OCI-M2 (cell line): ENCODE measurements around the gene SLC17A2.
"Not testable (repeated sequence)": the region's sequence is repeated elsewhere in the genome, so short reads cannot be mapped to it uniquely, and the experiment has no call there.

Experiments
- DNase-seq: peaks from one replicate; lab custom pipeline; 2025; ENCODE audit not compliant: unreplicated experiment; lab: John Stamatoyannopoulos, UW

SLC17A2 gene

DNA sequence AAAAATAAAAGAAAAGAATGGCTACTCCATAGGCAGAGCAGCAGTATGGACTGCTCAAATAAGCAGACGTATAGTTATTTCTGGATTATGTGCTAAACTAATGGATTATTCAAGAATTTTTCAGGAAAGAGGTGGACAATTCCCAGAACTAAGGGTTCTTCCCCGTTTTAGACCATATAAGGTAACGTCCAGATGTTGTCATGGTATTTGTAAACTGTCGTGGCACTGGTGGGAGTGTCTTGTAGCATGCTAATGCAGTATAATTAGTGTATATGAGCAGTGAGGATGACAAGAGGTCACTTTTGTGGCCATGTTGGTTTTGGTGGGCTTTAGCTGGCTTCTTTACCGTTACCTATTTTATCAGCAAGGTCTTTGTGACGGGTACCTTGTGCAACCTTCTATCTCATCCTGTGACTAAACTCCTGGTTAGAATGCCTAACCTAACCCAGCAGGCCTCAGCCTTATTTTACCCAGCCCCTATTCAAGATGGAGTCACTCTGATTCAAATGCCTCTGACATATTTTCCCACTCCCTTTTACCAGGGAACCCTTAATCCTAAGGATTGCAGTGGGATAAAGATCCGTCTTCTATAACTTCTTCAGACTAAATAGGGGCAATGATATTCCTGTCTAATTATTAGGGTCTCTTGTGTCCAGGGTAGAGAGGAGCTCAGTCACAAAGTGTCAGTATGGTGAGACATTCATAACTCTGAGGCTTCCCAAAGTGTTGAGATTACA lies 21.0 kb upstream of the SLC17A2 start:
- DNase-seq = no peak

DNA sequence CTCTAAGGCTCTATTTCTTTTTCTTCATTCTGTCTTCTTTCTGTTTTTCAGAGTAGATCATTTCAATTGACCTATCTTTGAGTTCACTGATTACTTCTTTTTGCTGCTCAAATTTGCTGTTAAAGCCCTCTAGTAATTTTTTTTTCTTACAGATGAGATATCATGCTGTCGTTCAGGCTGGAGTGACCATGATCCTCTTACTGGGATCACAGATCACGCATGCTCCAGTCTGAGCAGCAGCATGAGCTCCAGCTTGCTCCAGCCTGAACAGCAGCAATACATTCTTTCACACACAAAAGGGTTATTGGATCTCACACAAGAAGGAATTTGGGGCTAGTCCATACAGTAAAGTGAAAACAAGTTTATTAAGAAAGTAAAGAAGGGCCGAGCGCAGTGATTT lies 19.8 kb upstream of the SLC17A2 start:
- no peak for DNase-seq

GRCh38 chr6:25949695-25950094 lies 19.2 kb upstream of the SLC17A2 start:
- DNase-seq = no peak

GRCh38 chr6:25947492-25947891 lies 17.0 kb upstream of the SLC17A2 start:
- DNase-seq = not testable (repeated sequence)

GRCh38 chr6:25946631-25947030 lies 16.1 kb upstream of the SLC17A2 start:
- DNase-seq = no peak

- not testable (repeated sequence) for DNase-seq
Measured at GRCh38 chr6:25945738-25946137, 15.2 kb upstream of the SLC17A2 start.

GRCh38 chr6:25944688-25945574 lies 14.4 kb upstream of the SLC17A2 start:
- DNase-seq = no peak

GRCh38 chr6:25943887-25944286 lies 13.4 kb upstream of the SLC17A2 start:
- no peak for DNase-seq

DNA sequence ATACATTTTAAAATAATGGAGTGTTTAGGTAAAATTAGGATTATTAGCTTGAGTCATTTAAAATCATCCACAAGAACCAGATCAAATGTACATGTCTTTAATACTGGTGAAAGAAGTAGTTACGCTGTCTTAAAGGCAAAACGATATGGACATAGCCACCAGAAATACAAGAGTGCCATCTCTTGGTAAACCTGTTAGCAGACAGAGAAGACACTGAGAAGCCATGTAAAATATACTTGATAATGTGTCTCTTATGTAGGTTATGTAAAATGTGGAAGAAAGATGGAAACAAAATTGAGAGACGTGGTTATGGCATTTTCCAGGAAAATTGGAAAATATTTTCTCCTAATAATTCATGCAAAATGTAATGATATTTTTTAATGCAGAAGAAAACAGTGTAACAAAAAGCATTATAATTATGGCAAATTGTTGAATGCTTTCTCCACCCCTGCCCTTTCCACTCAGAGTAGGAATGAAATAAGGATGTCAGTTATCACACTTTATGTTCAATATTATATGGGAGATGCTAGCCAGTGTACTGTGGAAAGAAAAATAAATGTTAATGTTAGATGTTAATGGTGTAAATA lies 12.2 kb upstream of the SLC17A2 start:
- peak; percentile 41 for DNase-seq

GRCh38 chr6:25939593-25939992 lies 9.1 kb upstream of the SLC17A2 start:
- no peak for DNase-seq

- no peak for DNase-seq
Measured at GRCh38 chr6:25935953-25936352, 5.5 kb upstream of the SLC17A2 start.

GRCh38 chr6:25934735-25935313 lies 4.3 kb upstream of the SLC17A2 start:
- no peak for DNase-seq

GRCh38 chr6:25934156-25934555 lies 3.7 kb upstream of the SLC17A2 start:
- no peak for DNase-seq

DNA sequence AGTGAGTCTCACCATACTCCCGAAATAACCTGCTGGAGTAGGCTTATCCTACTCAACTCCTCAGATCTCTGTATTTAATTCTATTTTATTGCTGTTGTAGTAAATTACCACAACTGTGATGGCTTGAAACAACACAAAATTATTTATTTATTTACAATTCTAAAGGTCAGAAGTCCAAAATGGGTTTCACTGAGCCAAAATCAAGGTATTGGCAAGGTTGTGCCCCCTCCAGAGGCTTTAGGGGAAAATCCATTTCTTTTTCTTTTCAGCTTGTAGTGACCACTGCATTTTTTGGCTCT lies 869 bp upstream of the SLC17A2 start:
- no peak for DNase-seq

DNA sequence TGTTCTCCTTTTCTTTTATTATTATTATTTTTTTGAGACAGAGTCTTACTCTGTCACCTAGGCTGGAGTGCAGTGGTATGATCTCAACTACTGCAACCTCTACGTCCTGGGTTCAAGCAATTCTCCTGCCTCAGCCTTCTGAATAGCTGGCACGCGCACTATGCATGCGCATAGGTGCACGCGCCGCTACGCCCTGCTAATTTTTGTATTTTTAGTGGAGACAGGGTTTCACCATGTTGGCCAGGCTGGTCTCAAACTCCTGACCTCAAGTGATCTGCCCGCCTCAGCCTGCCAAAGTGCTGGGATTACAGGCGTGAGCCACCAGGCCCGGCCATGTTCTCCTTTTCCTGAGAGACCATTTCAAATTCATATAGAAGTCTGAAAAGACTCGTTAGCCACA lies 706 bp downstream of the SLC17A2 start:
- not testable (repeated sequence) for DNase-seq

- no peak for DNase-seq
Measured at GRCh38 chr6:25928562-25929324, 1.7 kb downstream of the SLC17A2 start.

GRCh38 chr6:25927756-25928216 lies 2.7 kb downstream of the SLC17A2 start:
- no peak for DNase-seq

GRCh38 chr6:25927178-25927577 lies 3.3 kb downstream of the SLC17A2 start:
- DNase-seq = no peak

DNA sequence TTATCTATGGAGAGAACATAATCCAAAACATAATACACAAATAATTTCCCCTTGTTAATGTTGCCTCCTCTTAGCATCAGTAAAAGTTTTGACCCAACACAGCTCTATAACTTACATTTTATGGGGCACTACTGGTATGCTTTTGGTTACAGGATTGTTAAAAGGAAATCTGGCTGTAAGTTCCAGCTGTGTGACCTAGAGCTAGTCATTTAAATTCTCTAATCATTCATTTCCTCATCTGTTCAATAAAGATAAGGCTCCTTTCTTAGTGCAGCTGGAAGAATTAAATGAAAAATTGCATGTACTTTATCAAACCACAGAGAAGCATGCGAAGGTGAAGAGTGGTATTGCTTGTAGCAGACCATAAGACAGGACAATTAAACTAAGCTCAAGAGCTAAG lies 4.6 kb downstream of the SLC17A2 start:
- no peak for DNase-seq

- DNase-seq = no peak
Measured at GRCh38 chr6:25922301-25922700, 8.2 kb downstream of the SLC17A2 start.
